HG03139 (cell line): Measurements from ENCODE around the gene FGFBP3.
"Not testable (repeated sequence)": the region's sequence is repeated elsewhere in the genome, so short reads cannot be mapped to it uniquely, and the experiment has no call there.

Source experiments
- ATAC-seq: cut with Tn5 transposase; IDR thresholded peaks from one replicate; pipeline ENCODE4 v1.9.1; 2021; ENCODE audit not compliant: unreplicated experiment

Gene FGFBP3

DNA sequence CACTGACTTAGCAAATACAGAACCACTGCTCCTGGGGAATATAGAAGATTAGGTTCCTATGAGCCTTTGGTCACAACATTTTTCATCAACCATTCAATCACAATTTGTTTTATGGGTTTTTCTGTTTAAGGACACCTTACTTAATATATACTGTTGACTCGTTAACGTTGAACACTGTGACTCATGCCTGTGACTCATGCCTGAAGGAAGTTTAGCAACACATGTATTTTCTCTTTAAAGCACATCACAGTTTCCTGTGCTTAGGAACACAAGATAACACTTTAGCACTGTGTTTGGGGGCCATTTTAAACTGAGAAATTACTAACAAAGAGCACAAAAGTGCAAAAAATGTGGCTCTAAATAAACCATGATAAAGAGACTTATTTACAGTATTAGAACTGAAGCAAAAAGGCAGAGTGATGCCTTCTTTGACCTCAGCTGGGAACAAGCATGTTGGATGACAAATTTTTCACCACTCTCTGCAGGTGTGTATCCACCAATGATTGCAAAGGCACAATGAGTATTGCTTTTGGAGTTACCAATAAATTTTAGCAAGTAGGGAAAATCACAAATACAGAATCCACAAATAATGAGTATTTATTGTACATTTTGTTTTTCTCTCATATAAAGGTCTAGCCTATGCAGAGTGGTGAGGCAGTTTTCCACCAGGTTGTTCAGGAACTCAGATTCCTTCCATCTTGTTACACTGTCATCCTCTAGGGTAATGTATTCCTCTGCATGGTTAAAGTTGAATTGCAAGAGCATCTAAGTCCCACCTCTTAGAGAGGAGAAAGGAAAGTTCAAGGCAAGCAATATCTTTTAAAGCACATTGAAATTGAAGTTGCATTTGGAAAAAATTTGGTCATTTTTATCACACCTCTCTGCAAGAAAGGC lies 7.3 kb downstream of the FGFBP3 start:
- ATAC-seq: no peak

DNA sequence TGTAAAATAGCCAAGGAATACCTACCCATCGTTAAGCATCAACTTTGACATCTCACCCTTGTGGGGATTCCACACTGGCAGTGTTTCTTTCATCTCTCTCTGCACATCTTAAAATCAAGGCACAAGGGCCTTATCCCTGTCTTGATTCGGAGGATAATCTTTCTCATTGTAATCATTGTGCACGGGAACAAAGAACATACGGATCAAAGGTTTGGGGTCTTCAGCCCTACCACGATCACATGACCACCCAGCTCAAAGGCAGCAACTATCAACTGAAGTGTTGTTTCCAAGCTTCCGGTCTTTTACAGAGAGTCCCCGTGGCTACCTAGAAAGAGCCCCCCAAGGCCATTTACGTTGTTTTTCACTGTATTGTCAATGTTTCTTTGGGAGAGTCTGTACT lies 11.9 kb downstream of the FGFBP3 start:
- ATAC-seq: no peak

DNA sequence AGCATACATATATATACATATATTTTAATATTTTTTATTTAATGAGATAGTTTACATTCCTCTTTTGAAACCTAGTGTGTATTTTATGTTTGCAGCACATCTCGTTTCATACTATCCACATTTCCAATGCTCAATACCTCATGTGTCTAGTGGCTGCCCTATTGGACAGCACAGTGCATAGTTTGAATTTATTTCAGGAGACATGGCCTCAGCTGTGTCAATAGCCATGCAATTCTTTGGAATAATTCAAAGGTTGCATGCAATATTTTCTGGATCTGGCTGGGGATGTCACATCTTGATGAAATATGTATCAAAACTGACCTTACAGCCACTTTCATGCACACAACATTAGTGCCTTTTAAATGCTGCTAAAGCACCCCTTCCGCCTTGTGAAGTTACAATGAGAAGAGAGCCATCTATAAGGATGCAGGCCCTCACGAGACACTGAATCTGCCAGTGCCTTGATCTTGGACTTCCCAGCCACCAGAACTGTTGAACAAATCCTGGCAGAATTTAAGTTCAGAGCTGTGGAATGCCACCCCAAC lies 13.0 kb downstream of the FGFBP3 start:
- no peak for ATAC-seq

DNA sequence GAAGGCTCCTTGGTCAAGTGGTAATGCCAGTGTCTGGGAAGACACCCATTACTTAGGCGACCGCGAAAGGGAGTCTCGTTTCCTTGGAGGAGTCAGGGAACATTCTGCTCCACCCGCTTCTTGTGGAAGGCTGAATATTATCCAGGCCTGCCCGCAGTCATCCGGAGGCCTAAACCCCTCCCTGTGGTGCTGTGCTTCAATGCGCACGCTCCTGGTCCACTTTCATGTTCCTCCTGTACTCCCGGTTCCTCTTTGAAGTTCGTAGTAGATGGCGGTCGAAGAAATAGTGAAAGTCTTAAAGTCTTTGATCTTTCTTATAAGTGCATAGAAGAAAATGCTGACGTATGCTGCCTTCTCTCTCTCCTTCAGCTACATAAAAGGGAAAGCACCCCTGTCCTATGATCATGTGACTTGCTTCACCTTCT lies 15.0 kb downstream of the FGFBP3 start:
- ATAC-seq: not testable (repeated sequence)

DNA sequence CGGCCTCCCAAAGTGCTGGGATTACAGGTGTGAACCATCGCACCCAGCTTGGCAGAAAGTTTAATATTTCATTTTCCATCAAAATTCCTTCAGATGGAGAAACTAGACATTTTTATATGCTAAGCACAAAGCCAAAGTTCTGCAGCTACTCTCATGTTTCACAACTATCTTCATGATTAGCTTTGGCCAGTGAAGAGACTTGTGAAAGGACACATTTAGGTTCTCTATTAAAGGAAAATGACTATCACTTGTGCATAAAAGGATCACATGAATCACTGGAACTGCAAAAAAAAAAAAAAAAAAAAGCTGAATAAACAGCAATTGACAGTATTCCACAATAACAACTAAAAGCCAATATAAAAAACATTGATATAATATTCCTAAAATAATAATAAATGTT lies 16.2 kb downstream of the FGFBP3 start:
- no peak for ATAC-seq

DNA sequence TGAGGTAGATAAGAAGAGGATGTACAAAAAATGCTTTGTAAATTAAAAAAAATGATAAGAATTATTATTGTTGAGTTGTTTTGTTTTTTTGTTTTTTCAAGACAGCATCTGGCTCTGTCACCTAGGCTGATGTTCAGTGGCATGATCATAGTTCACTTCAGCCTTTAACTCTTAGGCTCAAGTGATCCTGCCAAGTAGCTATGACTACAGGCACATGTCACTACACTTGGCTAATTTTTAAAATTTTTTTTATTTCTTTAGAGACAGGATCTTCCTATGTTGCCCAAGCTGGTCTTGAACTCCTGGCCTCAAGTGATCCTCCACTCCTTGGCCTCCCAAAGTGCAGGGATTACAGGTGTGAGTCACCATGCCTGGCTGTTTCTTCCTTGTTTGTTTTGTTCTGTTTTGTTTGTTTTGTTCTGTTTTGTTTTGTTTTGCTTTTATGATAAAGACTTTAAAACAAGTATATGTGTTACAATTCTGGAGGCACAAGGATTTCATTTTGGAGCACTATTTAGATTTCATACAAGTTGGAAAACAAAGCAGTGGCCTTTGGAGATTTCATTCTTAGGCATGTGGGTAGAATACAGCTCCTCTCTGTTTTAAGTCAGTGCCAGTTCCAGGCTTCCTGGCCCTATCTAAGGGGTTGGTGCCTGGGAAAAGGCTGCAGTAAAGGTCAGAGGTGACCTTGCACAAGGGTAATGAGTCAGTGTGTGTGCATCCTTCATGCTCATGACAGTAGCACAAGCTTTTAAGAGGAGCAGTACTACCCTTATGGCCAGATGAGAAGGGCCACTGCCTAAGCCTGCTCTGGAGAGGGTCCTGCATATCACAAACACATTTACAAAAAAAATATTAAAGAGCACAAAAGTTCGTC lies 17.9 kb downstream of the FGFBP3 start:
- ATAC-seq: no peak

DNA sequence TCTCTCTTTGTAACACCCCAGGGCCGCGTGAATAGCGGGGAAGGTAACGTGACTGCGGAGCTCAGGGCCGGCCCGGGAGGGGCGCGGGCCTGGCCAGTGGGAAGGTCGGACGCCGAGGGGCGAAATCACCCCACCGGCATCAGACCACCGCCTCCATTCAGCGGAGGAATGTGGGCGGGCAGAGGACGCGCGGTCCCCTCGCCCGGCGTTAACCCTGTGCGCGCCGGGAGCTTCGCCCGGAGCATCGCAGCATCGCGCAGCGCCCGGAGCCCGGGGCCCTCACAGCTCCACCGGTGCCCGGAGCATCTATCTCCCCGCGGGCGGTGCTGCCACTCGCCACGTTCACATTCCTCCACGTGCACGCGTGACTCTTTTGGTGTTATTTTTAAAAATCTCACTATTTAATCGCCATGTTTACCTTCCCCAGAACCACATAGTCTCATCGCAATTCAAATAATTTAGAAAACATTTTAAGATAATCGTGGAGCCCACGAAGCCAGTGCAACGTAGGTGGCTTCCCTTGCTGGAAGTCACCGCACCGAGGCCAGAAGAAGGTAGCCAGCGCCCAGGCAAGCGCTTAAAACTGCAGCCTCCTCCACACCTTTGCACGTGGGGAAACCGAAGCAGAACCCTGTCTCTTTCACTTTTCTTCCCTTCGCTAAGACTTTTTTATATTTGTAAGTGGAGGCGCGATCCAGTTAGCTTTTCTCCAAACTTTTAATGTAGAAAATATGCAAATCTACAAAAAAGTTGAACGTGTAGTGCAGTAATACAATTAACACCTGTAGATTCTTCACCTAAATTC lies 21.8 kb downstream of the FGFBP3 start:
- ATAC-seq: no peak

DNA sequence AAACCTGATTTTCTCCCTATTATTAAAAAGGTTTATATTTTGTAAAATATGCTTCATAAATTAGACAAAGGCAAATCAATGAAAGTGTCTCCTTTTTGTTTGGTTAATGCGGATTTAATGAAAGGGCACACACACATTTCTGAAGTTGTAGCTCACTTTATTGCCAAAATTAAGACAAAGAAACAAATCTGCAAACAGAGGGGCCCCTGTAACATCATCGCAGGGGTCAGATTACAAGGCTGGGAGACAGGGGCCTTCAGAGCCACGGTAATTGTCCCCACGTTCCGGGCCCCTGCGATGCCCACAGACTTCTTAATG lies 22.4 kb downstream of the FGFBP3 start:
- ATAC-seq: no peak

DNA sequence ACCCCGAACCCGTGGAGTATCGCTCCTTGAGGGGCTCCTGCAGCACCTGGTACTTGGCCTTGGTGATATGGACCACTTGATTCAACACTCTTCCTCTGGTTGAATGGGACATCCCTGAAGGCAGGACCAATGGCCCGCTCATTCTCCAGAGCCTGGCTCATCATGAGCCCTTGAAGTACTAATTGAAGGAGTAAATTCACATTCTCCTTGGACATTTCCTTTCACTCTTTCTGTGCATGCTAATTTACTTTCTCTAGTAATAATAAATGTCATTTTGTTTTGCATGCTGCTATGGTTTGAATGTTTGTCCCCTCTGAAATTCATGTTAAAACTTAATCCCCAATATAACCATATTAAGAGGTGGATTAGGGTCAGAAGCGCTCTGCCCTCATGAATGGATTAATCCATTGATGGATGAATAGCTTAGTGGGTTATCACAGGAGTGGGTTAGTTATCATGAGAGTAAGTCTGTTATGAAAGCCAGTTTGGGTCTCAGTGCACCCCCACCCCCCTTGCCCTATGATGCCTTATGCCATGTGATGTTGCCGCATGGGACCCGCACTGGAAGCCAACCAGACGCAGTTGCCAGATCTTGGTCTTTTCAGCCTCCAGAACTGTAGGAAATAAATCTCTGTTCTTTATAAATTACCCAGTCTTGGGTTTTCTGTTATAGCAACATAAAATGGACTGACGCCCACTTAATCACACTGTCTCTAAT lies 23.8 kb downstream of the FGFBP3 start:
- ATAC-seq: no peak

DNA sequence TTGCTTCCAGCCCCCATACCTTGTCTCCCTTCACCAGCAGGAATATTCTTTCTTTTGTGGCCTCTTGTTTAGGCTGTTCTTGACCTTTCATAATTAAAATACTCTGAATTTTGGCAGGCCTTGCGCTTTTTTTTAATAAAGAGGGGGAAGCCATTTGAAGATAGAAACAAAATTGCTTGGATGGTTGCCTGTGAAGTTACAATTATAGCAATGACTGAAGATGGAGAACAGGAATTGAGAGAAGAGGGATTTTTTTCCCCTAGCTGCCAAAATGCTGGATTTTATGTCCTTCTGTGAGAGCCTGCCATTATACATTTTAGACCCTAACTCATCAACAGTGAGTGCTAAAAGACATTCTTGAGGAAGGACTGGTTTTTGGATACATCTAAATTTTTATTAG lies 24.8 kb downstream of the FGFBP3 start:
- ATAC-seq: no peak

DNA sequence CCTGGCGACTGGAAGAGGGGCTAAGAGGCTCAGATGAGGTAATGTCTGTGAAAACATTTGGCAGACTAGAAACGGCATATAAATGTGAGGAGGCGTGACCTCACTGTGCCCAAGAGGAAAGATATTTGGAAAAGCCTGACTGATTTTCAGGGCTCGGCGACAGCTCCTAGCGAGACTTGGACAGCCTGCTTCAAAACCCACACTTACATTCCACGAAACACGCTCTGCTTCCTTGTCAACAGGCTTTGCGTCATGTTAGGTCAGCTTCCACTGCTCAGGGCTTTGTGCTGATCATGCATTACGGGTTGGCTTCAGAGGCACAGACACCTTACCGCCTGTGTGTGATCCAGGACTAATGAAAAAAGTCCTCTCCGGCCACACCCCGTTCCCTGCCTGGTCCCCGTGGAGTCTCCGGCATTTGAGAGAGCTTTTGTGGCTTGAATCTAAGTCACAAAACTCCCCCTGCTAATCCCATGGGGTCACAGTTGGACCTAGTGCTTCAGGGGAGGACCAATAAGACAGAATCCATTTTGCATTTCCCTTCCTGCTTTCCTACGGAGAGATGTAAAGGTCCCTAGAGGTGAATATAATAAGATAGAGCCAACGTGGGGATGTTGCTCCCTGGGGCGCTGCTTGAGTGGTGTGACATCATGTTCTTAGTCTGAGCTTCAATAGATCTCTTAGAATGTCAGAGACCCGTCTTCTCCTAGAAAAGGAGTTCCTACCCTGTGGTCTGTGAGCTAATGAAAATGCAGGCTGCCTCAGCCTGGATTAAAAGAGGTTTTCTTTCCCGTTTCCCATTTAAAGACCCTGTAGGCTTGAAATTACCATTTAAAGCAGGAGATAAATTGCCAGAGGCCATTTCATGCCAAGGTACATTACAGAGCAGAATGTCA lies 25.5 kb downstream of the FGFBP3 start:
- no peak for ATAC-seq

DNA sequence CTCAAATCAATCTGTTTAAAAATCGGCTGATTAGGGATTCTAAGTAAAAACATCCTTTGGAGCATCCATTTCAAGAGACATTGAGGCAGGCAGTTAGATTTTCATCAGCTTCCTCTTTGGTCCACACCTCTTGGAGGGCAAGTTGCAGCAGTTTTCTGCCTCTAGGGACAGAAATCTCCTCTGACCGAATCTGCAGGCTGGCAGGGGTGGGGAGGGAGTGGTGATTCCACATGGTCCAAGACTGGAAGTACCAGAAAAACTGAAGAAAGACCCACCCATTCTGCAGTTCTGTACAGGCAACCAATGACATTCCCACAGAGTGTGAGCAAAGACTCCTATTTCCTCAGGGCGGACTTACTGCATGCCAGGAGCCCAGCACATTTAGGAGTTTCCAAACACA lies 29.0 kb downstream of the FGFBP3 start:
- ATAC-seq: no peak

DNA sequence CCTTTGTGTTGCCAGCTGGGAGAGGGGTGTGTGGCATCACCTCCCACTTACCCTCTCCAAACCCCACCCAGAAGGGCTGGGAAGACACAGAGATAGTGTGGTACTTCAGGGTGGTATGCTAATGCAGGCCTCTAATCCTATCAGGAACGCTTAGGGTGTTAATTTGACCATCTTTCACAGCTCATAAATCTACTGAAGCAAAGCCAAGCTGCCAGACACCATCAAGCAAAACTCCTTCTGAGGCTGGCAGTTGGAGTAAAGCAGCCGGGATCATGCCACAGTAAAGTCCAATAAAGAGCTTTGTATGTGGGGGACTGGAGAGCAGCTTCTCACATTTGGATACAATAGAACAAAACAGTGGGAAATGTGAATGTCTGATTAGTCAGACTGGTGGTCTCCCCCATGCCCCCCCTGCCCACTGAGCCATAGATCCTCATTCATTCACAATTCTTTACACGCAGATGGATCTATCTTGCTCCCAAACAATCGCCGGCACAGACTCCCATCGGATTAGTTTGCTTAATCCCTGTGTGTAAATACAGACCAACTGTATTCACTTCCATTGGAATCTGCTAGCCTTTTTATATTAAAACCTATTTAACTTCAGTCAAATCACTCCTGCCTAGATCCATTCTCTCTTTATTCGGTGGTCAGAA lies 29.6 kb downstream of the FGFBP3 start:
- no peak for ATAC-seq

DNA sequence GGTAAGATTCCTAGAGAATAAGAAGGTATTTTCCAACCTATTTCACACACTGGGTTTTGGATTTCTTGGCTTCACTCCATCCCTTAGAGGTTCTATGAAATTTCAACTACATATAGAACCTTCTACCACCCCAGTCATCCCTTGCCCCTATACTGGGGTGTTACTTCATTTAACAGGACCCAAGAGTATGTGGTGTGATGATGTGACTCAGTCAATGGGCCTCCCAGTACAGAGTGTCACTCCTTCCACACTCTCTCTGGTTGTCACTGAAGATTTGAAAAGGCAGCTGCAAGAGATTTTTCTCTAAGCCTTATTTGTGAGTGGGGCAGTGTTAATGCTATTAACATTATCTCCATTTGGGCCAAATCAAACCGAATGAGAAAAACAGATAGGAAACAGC lies 33.5 kb downstream of the FGFBP3 start:
- no peak for ATAC-seq

DNA sequence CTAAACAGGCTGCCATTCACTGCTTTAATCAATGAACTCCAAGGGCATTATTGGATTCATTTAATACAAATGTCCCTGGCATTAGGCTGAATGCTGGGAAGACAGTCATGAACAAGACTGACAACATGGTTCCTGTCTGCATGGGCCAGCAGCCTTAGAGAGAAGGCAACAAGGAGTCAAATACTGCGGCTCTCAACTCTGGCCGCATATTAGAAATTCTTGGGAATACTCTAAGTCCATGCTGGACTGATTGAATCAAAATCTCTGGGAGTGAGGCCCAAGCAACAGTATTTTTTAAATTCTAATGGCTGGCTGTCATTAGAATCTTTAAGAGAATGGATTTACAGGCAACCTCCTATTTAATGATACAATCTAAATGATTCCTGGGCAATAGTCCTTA lies 34.1 kb downstream of the FGFBP3 start:
- ATAC-seq: no peak

DNA sequence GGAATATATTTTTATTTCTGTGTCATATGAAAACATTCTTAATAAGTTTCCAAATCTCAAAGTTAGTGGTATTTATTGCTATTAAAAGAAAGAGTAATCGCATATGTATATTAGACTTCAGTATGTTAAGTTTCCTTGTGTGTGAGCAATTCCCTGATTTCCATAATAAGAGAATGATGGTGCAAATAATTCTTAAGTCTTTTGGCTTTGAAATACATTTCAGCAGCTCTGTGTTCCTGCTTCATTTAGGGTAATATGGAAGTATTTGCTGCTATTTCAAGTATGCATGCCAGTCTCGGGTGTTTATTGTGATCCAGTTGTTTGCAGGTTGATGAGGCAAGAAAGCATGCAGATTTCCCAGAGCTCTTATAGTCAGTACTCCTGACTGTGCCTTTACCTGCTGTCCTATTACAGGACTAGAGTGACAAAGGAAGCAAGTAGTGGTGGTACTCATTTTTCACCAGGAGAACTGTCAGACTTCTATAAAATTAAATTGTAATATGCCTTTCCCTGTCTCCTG lies 43.7 kb downstream of the FGFBP3 start:
- ATAC-seq: no peak

DNA sequence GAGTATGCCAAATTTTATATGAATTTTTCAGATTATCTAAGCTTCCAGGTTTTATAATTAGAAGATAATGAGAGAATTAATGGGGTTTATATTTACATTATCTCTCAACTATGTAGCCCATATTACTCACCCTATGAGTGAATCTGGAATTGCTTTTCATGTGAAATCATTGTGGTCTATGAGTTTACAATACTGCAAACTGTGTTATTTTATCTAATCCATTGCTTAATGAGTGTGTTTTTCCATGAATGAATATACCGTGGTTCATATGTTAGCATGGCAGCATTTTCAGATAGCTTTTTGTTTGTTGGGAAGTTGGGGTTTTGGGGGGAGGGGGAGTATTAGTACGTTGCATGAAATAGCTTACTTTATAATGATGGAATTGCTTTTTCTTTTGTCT lies 44.5 kb downstream of the FGFBP3 start:
- no peak for ATAC-seq

DNA sequence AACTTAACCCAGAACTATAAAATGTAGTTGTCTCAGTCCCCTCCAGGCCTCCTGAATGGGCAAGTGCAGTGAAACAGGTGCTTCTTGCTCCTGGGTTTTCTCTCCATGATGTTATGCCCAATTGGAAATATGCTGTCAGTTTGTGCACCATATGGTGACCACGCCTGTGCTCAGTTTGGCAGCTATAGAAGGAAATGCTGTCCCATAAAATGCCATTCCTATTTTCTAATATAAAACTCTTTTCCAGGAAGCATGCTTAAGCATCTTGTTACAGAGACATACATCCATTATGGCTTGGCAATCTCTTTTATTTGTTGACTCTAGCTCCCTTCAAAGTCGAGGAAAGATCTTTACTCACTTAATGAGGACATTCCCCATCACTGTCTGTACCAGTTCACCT lies 45.2 kb downstream of the FGFBP3 start:
- ATAC-seq: no peak

DNA sequence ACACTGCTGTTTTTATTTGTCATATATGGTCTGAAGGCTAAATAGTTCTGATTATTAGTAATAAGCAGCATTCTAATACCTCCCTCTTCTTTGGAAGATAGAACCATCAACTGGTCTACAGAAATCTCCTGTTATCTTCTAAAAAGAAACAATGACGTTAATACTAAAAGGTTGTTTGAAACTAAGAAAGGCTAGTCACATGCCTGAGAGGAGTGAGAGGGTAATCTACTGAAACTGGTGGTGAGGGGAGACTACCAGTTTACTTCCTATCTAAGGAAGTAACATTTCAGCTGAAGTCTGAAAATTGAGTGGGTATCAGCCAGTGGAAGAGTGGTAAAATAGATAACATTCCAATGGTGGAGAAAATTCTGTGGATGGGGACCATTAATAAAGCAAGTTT lies 48.4 kb downstream of the FGFBP3 start:
- ATAC-seq: no peak
